SKM-1 treated with dmso at 0.1 percent for 144 hours (cell line): ENCODE data around the gene FLVCR2.
"Not testable (repeated sequence)": the region's sequence is repeated elsewhere in the genome, so short reads cannot be mapped to it uniquely, and the experiment has no call there.

ENCODE experiments used
- DNase-seq: peaks from one replicate; lab custom pipeline; 2025; ENCODE audit not compliant: unreplicated experiment; lab: John Stamatoyannopoulos, UW

FLVCR2 gene

GRCh38 chr14:75589931-75590330 is 11.5 kb downstream of the FLVCR2 start:
- no peak for DNase-seq

GRCh38 chr14:75591331-75591946 is 13.0 kb downstream of the FLVCR2 start:
- DNase-seq: no peak

DNA sequence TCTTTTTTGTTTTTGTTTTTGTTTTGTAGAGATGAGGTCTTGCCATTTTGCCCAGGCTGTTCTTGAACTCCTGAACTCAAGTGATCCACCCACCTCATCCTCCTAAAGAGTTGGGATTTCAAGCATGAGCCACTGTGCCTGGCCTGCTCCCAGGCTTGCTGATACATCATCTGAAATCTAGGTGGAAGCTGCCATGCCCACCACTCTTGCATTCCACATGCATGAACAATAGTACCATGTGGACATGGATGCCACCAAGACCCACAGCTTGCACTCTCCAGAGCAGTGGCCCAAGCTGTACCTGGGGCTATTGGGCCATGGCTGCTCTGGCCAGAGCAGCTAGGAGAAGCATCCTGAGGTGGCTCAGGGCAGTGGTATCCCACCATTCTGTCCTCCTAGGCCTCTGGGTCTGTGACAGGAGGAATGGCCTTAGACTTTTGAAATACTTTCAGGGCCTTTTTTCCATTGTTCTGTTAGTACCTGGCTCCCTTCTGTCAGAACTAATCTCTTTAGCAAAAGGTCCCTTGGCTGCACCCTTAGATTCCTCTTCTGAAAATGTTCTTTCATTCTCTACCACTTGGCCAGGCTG is 13.7 kb downstream of the FLVCR2 start:
- no peak for DNase-seq

DNA sequence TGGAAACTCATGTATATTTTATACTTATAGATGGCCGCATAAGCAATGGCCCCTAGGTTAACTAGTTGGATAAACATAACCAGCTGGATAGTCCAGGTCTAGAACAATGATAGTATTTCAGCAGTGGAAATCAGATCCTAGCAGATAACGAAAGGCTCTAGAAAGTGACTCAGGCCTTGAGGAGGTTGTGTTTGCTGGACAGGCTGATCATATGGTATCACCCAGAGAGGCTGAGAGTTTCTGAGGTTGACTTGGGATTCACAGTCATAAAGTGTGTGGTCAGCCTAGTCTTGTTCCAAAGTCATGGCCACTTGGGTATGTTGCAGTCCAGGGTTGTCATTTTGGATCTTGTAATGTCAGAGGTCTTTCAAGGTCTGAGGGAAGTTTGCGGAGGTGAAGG is 16.8 kb downstream of the FLVCR2 start:
- DNase-seq: no peak

DNA sequence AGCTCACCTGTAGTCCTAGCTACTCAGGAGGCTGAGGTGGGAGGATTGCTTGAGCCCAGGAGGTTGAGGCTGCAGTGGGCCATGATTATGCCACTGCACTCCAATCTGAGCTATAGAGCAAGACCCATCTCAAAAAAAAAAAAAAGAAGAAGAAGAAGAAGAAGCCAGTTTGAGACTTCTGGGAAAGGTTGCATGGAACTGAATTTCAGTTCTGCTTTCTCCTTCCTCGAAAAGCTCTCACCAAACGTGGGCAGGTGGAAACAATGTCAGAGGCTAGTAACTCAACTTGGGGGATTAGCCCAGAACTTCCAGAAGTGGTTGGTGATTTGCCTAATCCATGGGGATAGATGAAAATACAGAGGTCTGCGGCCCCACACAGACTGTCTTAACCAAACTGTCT is 18.7 kb downstream of the FLVCR2 start:
- no peak for DNase-seq

GRCh38 chr14:75600100-75600499 is 21.7 kb downstream of the FLVCR2 start:
- not testable (repeated sequence) for DNase-seq

GRCh38 chr14:75601061-75601460 is 22.6 kb downstream of the FLVCR2 start:
- DNase-seq: not testable (repeated sequence)

DNA sequence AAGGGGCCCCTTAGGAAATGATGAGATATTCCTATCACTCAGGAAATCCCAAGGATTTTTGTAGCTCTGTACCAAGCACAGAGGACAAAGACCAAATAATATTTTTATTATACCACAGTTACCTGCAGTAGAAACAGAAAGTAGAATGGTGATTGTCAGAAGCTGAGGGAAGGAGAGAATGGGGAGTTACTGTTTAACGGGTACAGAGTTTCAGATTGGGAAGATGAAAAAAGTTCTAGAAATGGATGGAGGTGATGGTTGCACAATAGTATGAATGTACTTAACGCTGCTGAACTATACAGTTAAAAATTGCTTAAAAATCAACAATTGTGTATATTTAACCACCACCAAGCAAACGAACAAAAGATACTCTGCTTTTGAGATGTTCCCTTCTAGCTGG is 24.1 kb downstream of the FLVCR2 start:
- DNase-seq: no peak

DNA sequence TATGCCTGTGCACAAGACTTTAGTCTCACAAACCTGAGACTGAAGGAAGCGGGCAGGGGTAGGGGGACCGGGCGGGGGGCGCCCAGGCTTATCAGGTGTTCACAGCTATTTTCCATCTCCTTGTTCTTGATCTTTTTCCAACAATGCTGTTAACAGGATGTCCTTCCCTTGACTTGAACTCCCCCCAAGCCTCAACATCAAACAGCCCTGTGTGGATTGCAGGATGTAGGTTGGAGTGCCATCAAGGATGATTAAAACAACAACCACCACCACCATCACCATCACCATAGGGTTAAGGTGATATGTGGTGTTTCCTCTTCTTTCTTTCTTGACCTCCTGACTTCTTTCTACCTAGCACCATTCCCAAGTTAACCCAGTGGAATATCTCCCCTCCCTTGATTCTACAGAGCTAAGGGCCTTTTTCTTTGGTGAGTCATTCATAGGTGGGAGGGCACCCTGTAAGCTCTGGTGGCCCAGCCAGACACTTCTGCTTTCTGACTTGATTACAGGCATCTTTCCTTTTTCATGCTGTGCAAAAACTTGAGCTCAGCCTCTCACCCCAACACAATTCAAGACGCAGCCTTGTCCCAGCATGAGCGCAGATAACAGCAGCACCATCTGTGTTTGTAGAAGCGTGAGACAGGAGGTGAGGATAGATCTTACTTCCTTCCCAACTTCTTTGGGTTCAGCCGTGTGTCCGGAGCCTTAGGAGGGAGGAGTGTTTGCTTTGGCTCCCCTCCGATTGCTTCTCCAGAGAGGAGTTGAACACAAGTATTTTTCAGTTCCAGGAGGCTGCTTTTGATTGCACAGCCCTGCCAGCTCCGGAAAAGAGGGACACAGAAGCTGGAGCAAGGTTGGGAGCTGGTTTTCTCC is 26.8 kb downstream of the FLVCR2 start:
- peak; percentile 19 for DNase-seq

DNA sequence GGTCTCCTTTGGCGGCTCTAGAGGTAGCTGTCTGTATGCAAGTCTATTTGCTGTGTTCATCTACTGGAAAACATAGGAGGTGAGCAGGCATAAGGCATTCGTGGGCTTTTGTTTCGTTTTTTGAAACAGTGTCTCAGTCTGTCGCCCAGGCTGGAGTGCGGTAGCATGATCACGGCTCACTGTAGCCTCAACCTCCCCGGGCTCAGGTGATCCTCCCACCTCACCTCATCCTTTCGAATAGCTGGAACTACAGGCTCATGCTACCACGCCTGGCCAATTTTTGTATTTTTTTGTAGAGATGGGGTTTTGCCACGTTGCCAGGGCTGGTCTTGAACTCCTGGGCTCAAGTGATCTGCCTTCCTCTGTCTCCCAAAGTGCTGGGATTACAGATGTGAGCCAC is 27.5 kb downstream of the FLVCR2 start:
- DNase-seq: no peak

- DNase-seq: no peak
Observed at GRCh38 chr14:75607044-75607443, 28.6 kb downstream of the FLVCR2 start.

DNA sequence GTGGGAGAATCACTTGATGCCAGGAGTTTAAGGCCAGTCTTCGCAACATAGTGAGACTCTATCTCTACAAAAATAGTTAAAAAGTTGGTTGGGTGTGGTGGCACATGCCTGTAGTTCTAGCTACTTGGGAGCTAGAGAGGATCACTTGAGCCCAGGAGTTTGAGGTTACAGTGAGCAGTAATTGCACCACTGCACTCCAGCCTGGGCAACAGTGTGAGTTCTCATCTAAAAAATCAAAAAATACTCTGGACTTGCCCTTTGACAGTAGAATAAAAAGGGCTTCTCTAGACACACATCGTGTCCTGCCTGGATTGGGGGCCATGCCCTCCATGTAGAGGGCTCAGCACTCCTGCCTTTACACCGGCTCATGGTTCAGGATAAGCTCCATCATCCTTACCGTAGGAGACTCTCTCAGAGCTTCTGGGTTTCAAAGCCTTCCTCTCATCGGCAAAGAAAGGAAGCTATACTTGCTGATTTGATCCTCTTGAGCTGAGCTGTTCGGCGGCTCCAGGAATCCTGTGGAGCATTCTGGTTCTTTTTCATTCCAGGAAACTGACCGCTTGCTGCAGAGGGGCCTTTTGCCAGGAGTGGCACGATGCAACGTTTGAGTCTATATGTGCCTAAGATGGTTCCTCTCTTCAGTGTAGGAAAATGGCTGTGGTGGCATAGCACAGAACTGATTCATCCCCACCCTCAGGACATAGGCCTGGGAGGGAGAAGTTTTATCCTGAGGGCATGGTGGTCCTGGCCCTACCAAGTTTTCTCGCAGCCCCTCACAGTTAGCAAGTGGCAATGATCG is 29.6 kb downstream of the FLVCR2 start:
- DNase-seq: no peak

GRCh38 chr14:75609116-75609515 is 30.7 kb downstream of the FLVCR2 start:
- DNase-seq: no peak

- DNase-seq: no peak
Observed at GRCh38 chr14:75609606-75610475, 31.4 kb downstream of the FLVCR2 start.

GRCh38 chr14:75610834-75611233 is 32.4 kb downstream of the FLVCR2 start:
- no peak for DNase-seq

DNA sequence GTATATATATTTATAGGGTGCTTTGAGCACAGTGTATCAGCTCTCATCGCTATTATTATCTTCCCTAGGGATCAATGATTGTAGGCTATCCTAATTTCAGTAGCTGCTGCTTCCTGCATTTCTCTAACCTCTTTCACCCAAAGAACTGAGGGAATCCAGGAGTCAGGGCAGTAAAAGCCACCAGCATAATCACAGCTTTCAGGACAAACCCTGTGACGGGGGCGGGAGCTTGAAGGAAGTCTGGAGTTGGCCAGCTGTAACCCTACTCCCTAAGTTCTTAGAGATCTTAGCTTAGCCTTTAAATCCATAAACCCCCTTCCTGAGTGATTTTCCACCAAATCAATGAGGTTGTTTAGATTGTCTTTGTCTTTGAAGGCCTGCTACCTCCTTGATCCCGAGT is 33.7 kb downstream of the FLVCR2 start:
- no peak for DNase-seq

DNA sequence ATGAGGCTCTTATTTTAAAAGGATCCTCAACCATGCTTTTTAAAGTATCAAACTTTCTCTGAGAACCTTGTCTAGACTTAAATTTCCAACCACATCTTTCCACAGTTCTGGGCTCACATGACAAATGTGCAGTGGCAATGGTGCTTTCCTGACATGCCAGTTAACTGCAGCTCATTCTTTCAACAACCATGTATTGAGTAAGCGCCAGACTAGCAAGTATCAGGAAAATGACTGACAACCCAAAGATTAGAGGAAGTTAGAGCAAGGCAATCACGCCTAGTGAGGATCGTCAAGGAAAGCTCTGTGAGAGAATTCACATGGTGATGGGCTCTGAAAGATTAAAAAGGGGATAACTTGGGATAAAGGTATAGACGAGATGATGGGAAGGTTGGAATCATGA is 35.8 kb downstream of the FLVCR2 start:
- DNase-seq: no peak

GRCh38 chr14:75615200-75615599 is 36.8 kb downstream of the FLVCR2 start:
- DNase-seq: peak; percentile 81

GRCh38 chr14:75619548-75619947 is 41.1 kb downstream of the FLVCR2 start:
- no peak for DNase-seq

- no peak for DNase-seq
Observed at GRCh38 chr14:75625034-75625433, 46.6 kb downstream of the FLVCR2 start.
